CD4-positive, alpha-beta T cell treated with Interleukin-10 for 1 hour (primary cell): ENCODE data around the gene C2CD4C.
A peak's percentile ranks its signal among the peaks of the same experiment; 100 is the strongest.
"Not testable (repeated sequence)": the region's sequence is repeated elsewhere in the genome, so short reads cannot be mapped to it uniquely, and the experiment has no call there.

ENCODE experiments used
- DNase-seq: peaks from one replicate; pipeline ENCODE4 v3.0.0-alpha.2; 2020

Gene C2CD4C

DNA sequence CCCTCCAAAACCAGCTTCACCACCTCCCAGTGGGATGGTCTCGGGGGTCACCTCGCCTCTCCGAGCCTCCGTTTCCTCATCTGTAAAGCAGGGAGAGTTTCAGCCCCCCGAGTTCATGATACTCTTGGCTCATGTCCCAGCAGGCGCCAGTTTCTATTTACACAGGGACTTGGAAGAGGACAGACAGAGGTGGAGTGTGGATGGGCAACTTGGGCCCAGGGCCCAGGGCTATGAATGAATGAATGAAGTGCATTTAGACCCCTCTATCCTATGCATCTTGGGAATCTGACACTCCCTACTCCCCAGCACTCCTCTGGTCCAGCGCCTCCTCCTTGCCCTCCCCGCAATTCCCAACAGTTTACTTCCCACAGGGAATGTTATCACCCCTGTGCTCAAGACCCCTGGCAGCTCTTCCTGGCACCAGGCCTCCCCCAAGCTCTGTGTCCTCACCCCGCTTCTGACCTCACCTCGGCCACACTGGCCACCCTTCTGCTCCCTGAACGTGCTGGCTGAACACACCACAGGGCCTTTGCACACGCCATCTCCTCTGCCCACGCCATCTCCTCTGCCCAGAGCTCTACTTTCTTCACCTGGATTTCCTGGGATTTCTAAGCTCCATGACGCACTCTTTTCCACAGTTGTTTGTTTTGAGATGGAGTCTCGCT is 4.9 kb upstream of the C2CD4C start:
- DNase-seq: no peak

DNA sequence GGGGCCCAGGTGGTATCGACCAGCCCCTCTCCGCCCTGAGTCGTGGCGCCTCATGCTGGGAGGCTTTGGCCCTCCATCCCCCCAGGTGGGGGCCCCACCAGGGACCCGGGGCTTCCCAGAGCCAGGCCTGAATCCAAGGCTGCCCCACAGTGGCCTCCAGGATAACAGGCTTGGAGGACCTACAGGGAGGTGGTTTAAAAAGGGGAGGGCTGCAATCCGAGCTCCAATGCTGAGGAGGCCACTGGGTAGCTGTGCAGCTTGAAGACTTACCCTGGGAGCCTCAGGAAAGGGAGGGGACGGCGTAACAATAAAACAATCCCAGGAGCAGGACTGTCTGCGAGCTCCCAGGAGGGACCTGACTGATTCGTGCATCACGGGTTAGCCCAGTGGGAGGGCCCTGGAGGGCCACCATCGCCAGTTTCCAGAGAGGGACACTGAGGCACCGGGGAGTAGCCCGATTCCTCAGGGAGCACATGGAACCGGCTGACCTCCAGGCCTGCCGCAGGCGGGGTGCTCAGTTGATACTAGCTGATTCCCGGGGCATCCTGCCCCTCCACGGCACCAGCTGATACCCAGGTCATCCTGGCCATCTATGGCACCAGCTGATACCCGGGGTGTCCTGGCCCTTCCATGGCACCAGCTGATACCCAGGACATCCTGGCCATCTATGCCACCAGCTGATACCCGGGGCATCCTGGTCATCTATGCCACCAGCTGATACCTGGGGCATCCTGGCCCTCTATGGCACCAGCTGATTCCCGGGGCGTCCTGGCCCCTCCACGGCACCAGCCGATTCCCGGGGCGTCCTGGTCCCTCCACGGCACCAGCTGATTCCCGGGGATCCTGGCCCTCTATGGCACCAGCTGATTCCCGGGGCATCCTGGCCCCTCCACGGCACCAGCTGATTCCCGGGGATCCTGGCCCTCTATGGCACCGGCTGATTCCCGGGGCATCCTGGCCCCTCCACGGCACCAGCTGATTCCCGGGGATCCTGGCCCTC is 3.7 kb upstream of the C2CD4C start:
- no peak for DNase-seq

DNA sequence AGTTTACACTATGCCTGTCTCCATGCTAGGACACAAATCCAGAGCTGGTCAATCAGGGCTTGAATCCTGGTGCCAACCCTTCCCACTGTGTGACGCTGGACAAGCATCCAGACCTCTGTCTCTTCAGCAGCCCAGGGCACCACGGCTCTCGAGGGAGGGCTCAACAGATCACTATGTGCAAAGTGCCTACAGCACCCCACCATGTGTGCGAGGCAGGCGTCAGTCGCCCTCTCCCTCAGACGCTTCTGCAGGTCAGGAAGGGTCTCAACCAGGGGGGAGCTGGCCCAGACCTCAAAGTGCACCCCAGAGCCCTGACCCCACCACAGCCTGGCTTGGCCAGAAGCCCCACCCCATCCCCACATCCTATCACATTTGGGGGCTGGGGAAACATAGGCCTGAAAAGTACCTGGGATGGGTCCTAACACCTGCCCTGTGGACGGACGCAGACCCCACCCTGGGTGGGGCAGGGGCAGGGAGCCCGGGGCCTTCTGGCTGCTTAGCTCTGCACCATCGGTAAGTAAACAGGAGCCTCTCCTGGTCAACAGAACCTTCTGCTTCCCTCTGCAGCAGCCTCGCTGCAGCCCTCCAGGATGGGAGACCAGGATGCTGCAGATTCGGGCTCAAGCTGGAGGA is 2.9 kb upstream of the C2CD4C start:
- DNase-seq: no peak

DNA sequence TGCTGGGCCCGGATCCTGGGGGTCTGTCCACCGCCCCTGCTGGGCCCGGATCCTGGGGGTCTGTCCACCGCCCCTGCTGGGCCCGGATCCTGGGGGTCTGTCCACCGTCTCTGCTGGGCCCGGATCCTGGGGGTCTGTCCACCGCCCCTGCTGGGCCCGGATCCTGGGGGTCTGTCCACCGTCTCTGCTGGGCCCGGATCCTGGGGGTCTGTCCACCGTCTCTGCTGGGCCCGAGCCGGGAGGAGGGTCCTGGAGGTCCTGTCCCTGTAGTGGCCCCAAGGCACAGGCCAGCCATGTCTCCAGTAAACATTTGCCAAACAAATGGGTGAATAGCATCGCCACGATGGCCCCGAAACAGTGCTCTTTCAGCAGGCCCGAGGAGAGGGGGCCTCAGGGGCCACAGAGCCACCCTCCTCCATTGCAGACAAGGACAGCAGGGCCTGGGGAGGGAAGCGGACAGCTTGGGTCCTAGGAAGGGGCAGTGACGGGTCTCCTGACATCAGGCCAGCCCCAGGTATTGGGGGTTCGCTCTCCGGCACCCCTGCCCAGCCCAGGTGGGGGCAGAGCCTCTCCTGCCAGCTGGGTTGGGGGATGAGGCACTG is 2.3 kb upstream of the C2CD4C start:
- not testable (repeated sequence) for DNase-seq

DNA sequence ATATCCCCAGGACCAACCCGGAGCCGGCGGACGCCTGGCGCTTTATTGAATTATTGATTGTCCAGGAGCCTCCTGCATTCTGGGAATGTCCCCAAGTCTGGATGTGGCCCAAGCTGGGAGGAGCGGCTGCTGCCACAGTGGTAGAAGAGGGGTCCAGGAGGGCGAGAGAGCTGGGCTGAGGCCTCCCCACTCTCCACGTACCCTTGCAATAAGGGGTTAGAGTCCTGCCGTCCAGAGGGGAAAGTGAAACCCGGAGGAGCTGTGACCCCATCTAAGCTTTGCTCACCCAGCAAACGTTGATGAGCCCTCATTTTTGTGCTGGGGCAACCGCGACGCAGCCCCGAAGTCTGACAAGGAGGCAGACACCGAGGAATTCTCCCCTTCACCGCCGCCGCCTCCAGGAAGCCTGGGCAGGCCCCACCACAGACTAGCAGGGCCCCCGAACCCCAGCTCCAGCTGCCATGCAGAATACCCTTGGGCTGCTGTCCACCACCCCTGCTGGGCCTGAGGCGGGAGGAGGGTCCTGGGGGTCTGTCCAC is 1.4 kb upstream of the C2CD4C start:
- DNase-seq: no peak

DNA sequence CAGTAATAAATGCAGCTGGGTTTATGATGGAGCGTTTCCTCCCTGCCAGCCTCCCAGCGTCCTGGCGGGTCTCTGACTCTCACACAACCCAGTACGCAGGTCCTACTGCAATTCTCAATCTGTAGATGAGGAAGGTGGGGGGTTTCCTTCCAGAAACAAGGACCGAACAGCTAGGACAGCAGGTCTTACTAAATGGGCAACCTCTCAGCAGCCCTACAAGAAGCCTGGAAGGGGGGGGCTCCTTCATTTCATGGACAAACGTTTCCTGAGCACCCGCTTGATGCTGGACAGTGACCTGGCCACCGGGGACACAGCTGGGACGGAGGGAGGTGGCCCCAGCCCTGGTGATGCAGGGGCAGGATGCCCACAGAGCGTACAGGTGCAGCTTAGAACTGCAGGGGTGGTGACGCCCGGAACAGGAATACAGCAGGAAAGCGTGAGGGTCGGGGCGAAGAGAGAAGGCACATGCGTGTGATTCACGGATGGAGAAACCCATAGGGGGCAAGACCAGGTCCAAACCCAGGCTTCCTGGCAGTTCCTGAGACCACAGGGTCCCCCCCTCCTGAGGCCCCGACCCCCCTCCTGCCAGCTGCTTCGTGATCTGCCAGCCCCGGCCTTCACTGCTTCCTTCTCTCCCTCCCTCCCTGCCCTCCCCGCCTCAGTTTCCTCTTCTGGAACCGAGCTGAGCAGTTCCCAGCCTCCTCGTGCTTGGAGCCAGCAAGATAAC is 732 bp upstream of the C2CD4C start:
- peak; percentile 2 for DNase-seq

DNA sequence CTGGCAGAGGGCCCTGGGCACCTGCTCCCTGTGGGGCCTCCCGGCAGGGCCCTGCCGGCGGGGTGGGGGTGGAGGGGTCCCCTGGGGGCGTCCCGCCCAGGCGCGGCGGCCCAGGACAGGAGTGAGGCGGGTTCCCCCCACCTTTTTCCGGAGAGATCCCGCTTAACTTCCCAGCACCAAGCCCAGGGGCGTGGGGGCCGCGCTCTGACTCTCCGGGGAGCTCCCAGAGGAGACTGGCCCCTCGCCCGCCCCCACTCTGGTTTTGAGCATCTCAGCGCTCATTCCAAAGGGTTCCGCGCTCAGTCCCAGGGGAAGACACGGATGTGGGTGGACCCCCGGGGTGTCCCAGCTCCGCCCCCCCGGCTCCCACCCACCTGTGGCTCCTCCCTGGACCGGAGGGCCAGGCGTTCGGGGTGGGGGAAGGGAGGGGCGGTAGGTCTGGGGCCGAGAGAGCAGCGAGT is 476 bp downstream of the C2CD4C start:
- no peak for DNase-seq

DNA sequence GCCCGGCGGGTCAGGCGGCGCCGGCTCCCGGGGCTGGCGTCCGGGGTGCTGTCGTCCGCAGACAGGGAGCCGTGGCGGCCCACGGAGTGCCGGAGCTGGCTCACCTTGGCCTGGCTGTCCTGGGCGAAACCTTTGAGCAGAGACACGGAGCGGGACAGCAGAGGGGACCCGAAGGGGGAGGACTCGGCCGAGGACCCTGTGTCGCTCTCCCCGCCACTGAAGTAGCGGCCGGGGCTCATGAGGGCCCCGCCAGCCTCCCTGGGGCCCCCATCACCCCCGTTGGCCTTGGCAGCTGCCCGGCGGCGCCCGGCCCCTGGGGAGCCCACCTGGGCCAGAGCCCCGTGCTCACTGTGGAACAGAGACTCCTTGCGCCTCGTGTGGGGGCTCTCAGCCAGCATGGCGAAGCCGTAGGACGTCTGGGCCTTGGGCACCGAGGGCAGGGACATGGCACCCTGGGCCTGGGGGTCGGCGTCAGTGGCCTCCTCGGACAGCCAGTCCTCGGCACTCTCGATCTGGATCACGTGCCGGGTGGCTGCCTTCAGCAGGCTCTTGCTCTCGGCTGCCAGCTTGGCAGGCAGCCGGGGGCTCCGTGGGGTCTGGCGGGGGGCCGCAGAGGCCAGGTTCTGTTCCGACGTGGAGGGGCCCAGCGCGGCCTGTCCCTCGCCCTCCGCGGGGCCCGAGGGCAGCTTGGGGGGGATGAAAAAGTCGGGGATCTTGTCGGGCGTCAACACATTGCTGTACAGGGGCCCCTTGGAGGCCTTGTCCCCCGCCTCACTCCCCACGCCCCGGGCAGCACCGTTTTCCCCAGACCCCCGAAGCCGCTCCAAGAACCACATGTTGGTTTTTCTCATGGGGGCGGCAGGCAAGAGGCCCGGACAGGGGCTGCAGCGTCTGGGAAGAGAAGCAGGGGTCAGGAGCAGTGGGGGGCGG is 1.2 kb downstream of the C2CD4C start:
- DNase-seq: no peak

DNA sequence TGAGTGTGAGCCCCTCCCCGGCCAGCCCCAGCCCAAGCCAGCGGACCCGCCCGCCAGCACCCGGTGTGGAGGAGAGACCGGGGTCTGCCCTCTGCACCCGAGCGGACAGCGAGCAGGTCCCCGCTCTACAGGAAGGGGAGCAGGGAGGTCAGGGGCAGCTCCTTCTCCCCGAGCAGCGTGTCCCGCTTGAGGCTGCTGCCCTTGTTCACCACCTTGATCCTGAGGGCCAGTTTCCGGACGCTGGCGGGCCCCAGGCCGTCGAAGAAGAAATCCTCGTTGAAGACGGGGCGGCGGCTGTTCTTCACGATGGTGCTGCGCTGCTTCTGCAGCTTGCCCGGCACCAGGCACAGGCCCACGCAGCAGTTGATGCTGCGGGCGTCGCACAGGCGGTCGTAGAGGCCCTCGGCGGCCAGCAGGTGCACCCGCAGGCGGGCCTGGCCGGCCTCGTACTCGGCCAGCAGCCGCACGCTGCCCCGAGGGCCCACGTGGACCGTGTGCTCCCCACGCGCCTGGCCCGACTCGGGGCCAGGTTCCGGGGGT is 1.9 kb downstream of the C2CD4C start:
- DNase-seq: no peak

DNA sequence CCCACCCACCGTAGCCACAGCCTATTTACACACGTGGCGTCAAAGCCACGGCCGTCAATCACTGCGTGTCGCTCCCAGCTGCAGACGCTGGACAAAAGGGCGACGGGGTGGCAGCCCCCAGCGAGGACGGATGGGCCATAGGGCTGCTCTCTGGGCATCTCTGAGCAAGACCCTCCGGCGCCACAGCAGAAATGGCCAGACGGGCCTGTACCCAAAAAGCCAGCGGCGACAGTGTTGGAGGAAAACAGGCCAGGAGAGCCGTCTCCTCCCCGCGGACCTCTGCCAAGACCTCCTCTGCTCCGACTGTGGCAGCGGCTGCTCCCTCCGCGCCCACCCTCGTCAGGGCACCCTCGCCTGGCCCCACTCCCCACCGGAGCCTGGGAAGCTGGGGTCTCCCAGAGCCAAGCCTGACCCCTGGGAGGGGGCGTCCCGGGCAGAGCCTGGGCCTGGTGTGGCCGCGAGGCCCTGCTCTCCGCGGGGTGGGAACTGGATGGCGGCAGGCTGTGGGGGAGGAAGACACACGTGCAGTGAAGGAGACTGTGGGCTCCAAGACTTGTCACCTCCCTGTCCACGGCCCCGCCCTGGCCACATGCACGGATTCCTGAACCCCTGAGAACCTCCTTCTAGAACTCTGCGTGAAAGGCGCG is 2.7 kb downstream of the C2CD4C start:
- no peak for DNase-seq

DNA sequence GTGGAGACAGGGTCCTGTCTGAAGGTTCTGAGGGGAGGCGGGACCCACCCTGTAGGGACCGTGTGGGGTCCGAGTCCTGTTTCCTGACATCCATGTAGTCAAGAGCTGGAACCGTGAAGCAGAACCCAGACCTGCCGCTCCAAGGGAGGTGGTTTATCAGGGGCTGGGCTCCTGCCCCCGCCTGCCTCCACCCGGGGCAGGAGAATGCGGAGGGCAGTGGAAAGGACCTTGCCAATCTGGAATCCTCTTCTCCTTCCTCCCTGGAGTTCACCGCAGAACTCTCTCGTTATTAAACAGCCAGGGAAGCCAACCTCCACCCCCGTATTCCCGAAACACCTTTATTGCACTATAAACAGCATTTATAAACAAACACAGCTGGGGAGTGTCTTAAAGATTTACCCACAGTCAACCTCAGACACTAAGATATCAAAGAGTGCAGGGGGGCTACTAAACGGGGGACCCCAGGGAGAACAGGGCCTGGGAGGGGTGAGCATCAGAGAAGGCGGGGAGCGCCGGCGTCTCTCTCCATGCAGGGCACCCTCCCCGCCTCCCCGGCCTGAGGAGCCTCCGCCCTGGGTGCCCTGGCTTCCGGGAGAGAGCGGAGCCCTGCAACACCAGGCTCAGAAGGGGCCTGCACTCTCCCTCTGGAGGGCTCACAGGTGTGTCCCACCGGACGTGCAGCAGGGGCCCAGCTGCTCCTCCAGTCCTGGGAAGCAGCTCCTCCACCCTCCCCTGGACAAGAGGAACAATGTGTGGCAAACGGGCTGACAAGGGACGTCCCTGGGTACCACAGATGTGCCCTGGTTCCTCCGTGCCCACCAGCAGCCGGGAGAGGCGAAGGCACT is 3.6 kb downstream of the C2CD4C start:
- DNase-seq: no peak

DNA sequence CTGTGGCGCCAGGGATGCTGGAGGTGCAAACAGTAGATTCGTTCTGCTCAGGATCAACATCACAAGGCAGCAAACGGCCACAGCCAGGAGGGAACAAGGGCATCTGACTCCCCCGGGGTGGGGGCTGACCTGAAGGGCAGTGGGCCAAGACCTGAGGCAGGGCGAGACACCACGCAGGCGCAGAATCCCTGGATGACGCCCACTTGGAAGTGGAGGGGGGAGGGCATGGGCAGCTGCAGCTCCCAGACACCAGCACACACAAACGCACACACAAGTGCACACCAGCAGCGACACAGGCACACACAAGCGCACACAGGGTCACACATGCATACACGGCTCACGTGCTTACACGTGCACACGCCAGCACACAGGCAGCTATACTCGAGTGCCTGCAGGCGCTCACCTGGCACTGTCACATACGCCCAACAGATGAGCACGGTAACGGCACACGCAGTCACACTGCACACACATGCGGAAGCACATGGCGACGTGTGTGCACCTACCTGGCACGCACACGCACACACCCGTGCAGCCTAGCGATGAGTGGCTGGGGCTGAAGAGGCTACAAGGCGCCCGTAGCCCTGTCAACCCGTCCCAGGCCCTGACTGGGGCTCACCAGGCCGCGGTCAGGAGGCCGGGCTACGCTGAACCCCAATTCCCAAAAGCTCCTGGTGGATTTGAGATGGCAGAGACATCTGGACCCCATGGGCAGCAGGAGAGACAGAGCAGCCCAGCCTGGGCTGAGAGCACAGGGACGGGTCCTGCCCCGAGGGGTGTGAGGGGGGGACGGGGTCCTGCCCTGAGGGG is 5.5 kb downstream of the C2CD4C start:
- DNase-seq: no peak

DNA sequence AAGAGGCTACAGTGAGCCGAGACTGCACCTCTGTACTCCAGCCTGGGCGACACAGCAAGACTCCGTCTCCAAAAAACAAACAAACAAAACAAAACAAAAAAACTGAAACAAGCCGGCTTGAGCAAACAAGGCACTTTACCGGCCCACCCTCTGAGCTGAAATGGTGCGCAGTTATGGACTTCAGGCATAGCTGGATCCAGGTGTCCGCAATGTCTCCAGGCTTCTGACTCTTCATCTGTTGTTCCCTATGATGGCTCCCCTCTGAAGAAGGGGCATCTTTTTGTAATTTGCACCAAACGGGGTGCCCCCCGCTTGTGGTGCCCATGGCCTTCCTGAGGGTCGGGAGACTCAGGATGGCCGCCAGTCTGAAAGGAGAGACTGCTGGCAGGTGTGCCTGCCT is 6.2 kb downstream of the C2CD4C start:
- DNase-seq: no peak

DNA sequence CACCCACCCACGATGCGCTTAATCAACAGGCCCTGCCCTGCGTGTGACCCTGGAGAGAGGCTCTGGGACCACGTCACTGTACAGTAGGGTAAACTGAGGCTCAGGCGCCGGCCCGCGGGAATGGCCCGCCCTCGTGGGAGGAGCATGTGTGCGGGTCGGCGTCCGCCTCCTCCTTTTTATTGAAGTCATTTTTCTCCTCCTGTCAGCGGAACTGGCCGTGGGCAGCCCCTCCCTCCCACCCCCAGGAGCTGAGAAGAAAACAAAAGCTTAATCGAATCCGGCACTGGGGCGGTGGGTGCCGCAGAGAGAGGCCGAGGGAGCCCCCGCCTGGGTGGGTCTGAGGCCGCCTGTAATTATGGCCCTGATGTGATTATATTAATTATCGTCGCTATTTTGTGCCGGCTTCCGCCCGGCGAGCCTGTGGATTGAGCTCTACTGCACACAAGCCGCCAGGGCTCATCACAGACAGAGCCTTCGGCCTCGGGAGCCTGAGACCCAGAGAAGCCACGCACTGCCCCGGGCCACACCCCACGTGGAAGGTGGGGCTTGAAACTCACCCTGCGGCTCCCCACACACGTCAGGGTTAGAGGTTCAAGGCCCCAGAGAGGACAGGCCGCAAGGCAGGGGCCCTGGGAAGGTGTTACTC is 7.0 kb downstream of the C2CD4C start:
- DNase-seq: no peak

DNA sequence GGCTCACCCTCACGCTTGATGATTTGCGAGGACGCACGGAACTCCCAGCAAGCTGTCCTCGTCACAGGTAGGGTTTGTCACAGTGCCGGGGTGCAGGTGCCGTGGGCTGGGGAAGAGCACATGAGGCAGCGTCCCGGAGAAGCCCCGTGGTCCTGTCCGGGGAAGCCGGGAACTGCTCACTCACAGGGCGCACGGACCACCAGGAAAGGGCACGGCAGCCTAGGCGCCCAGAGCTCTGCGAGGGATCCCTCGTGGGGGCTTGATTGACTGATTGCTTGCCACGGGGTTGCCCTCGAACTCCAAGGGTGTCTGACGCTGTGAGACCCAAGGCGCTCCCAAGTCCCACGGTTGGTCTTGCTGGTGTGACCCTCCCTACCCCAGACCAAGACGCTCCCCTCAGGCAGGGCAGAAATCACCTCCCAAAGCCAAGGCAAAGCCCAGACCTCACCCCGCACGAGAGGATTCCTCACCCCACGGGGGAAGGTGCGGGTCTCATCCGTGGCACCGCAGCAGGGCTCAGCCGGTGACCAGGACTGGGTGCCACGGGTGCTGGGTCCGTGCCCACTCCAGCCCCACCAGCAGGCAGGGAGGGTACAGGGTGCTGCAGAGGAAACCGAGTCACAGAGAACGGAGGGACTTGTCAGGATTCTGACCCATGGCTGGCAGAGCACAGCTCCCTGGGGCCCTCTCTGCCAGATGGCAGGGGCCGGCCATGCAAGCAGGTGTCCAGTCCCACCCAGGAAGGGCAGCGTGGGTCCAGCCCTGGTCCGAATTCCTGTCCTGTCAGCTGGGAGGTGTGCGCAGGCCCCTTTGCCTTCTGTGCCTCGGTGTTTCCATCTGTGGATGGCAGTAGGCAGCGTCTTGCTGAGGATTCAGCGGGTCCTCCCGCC is 7.7 kb downstream of the C2CD4C start:
- DNase-seq: no peak

DNA sequence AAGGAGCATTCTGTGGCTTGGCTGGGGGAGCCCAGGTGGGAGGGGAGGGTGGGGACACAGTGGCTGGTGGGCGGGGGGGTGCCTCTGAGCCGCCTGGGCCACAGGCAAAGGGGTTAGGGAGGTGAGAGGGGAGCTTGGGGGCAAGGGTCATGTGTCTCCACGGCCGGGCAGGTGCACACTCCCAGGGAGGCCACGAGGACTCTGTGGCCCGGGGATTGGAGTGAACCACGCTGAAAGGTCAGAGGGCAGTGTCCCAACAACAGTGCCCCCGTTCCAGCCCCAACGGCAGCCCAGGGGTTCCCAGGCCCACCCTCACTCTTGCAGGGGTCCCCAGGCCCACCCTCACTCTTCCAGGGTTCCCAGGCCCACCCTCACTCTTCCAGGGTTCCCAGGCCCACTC is 9.6 kb downstream of the C2CD4C start:
- DNase-seq: no peak

DNA sequence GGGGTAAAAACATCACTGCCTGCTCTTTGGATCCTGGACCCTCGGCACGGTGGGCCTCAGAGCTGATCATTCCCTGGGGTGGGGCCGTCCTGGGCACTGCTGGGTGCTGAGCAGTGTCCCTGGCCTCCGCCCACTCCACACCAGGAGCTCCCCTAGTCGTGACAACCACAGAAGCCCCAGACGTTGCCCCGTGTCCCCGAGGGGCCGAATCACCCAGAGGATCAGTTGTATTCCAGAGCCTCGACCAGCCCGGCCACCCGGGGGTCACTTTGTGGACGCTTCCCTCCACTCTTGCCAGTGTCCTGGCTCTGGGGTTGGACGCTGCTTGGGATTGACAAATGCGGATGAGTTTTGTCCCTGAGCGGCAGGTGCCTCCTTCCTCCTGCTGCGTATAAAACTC is 10.2 kb downstream of the C2CD4C start:
- no peak for DNase-seq
